ENCODE data around the gene ERICH6B.
A peak's percentile ranks its signal among the peaks of the same experiment; 100 is the strongest.

ERICH6B gene

DNA sequence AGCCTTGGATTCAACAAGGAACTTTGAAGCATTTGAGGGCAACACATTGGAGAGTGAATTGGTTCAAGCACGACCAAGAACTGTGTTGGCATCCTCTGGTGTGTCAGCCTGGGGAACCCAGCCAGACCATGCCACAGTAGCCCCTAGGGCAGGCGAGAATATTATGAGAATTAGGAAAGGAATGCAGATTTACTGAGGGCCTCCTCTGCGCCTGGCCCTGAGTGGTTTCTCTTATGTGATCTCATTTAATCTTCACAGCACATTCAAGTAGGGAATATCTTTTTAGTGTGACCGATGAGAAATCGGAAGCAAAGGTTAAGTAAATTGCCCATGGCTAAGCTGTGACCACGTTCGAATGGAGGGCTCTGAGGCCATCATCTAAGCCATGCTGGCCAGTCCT lies 15.3 kb upstream of the ERICH6B start:
- no peak for ATAC-seq
- TF ChIP-seq GLIS3 (CRISPR knock-in tag; IDR thresholded peaks at IDR 0.05) (no peak), BACH2 (CRISPR knock-in tag; IDR thresholded peaks at IDR 0.05; ENCODE audit: borderline replicate concordance) (no peak), ZNF565 (CRISPR knock-in tag; conservative IDR thresholded peaks at IDR 0.05; ENCODE audit: low read depth) (no peak), RARB (CRISPR knock-in tag; IDR thresholded peaks at IDR 0.05) (no peak), CSDC2 (CRISPR knock-in tag; IDR thresholded peaks at IDR 0.05) (no peak)

GRCh38 chr13:45629940-45630339 lies 14.4 kb upstream of the ERICH6B start:
- TF ChIP-seq RARB (CRISPR knock-in tag; IDR thresholded peaks at IDR 0.05) (no peak), ARNTL (CRISPR knock-in tag; IDR thresholded peaks at IDR 0.05; ENCODE audit: borderline replicate concordance, low read depth) (no peak), ESRRG (CRISPR knock-in tag; IDR thresholded peaks at IDR 0.05) (no peak), ZNF70 (CRISPR knock-in tag; IDR thresholded peaks at IDR 0.05) (no peak)
- TF ChIP-seq, protein P1, sequence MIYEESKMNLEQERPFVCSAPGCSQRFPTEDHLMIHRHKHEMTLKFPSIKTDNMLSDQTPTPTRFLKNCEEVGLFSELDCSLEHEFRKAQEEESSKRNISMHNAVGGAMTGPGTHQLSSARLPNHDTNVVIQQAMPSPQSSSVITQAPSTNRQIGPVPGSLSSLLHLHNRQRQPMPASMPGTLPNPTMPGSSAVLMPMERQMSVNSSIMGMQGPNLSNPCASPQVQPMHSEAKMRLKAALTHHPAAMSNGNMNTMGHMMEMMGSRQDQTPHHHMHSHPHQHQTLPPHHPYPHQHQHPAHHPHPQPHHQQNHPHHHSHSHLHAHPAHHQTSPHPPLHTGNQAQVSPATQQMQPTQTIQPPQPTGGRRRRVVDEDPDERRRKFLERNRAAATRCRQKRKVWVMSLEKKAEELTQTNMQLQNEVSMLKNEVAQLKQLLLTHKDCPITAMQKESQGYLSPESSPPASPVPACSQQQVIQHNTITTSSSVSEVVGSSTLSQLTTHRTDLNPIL (CRISPR knock-in tag; IDR thresholded peaks at IDR 0.05; ENCODE audit: low read depth), result no peak
- no peak for ATAC-seq

GRCh38 chr13:45628094-45628493 lies 12.6 kb upstream of the ERICH6B start:
- no peak for ATAC-seq

DNA sequence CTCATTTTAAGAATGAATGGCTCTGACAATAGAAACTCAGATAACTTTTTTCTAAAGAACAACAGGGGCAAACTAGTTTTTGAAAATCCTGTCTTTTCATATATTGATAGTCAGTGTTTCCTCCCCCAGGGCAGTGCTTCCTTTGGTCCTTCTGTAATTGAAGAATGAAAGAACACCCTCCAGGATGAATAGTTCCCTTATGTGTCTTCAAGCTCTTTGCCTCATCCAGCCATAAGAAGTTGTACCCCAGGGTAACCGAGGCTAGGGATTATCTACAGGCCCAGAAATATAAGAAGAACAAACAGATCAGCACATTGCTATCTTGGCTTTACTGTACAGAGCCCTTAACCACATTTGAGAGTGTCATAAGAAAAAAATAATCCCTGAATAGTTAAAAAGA lies 12.1 kb upstream of the ERICH6B start:
- TF ChIP-seq RARB (CRISPR knock-in tag; IDR thresholded peaks at IDR 0.05) (no peak), GLIS3 (CRISPR knock-in tag; IDR thresholded peaks at IDR 0.05) (no peak), ZC3H10 (CRISPR knock-in tag; IDR thresholded peaks at IDR 0.05) (no peak), ESRRG (CRISPR knock-in tag; IDR thresholded peaks at IDR 0.05) (no peak)
- ATAC-seq, result no peak

More at GRCh38 chr13:45628094-45628493, 12.6 kb upstream of the ERICH6B start:
- TF ChIP-seq ISL1 (CRISPR knock-in tag; IDR thresholded peaks at IDR 0.05) (no peak), TOX (CRISPR knock-in tag; IDR thresholded peaks at IDR 0.05; ENCODE audit: borderline replicate concordance) (no peak), CSRNP3 (CRISPR knock-in tag; IDR thresholded peaks at IDR 0.05) (no peak), BACH2 (CRISPR knock-in tag; IDR thresholded peaks at IDR 0.05; ENCODE audit: borderline replicate concordance) (no peak), ZC3H10 (CRISPR knock-in tag; IDR thresholded peaks at IDR 0.05) (no peak)

GRCh38 chr13:45626731-45627374 lies 11.3 kb upstream of the ERICH6B start:
- peak; percentile 39; the same call in 2 of the 3 replicates for ATAC-seq
- TF ChIP-seq ESRRG (CRISPR knock-in tag; IDR thresholded peaks at IDR 0.05) (no peak), ZNF8 (CRISPR knock-in tag; IDR thresholded peaks at IDR 0.05) (no peak), ZNF565 (CRISPR knock-in tag; conservative IDR thresholded peaks at IDR 0.05; ENCODE audit: low read depth) (no peak), RARB (CRISPR knock-in tag; IDR thresholded peaks at IDR 0.05) (no peak), ARNTL (CRISPR knock-in tag; IDR thresholded peaks at IDR 0.05; ENCODE audit: borderline replicate concordance, low read depth) (no peak), OSR1 (CRISPR knock-in tag; IDR thresholded peaks at IDR 0.05) (no peak), GLIS3 (CRISPR knock-in tag; IDR thresholded peaks at IDR 0.05) (no peak), POU6F1 (CRISPR knock-in tag; IDR thresholded peaks at IDR 0.05; ENCODE audit: borderline replicate concordance, low read depth) (no peak), TSHZ2 (CRISPR knock-in tag; IDR thresholded peaks at IDR 0.05) (no peak), CSDC2 (CRISPR knock-in tag; IDR thresholded peaks at IDR 0.05) (no peak), TOX (CRISPR knock-in tag; IDR thresholded peaks at IDR 0.05; ENCODE audit: borderline replicate concordance) (no peak)
- TF ChIP-seq, protein P2, sequence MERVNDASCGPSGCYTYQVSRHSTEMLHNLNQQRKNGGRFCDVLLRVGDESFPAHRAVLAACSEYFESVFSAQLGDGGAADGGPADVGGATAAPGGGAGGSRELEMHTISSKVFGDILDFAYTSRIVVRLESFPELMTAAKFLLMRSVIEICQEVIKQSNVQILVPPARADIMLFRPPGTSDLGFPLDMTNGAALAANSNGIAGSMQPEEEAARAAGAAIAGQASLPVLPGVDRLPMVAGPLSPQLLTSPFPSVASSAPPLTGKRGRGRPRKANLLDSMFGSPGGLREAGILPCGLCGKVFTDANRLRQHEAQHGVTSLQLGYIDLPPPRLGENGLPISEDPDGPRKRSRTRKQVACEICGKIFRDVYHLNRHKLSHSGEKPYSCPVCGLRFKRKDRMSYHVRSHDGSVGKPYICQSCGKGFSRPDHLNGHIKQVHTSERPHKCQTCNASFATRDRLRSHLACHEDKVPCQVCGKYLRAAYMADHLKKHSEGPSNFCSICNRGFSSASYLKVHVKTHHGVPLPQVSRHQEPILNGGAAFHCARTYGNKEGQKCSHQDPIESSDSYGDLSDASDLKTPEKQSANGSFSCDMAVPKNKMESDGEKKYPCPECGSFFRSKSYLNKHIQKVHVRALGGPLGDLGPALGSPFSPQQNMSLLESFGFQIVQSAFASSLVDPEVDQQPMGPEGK (CRISPR knock-in tag; IDR thresholded peaks at IDR 0.05; ENCODE audit: borderline replicate concordance), result no peak

Data from SK-N-SH treated with all-trans-retinoic acid at 6 μM for 48 hours (cell line).